HG03571 (cell line): ENCODE data around the gene HOXB6.

Experiments
- ATAC-seq: cut with Tn5 transposase; IDR thresholded peaks from one replicate; pipeline ENCODE4 v1.9.1; 2021; ENCODE audit not compliant: unreplicated experiment

HOXB6 gene

DNA sequence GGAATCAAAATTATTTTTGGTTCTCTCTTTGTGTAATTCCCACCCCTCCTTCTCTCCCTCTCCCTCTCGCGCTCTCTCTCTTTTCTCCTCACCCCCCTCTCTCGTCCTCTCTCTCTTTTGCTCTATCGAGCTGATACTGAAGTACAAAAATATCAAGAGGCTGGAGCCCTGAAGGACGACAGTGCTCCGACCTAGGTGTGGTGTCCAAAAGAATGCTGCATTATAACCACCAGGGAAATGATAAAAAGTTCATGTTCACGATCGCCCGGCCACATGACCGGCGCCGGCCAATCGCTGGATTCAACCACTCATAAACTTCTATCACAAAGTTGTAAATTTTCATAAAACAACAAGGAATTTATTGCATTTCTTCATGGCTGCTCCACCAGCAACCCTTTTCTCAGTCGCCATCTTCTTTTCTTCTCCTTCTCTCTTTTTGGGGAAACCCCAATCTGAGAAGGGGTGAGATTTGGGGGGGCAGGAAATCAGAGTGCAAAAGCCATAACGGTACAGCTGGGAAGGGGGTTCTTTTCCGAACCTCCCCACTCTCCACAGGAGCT lies at the start of gene HOXB6:
HOXB6 (minus strand) TSS at position 217 of the 560 bp plus-strand sequence. CDS start 6,836 bp downstream, outside the sequence.
- no peak for ATAC-seq

DNA sequence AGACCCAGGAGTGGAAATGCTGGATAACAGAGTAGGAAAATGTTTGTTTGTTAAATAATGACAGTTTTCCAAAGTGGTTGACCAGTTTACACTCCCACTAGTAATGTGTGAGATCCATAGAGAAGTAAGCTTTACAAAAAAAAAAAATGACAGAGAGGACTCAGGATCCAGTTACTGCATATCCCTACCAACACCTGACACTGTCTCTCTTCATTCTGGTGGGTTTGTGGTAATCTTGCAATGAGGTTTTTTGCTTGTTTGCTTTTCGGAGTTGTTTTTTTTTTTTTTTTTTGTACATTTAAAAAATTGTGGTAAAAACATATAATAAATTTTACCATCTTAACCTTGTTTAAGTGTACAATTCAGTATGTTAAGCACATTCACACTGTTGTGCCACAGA lies 45.0 kb upstream of the HOXB6 start:
- ATAC-seq: no peak

DNA sequence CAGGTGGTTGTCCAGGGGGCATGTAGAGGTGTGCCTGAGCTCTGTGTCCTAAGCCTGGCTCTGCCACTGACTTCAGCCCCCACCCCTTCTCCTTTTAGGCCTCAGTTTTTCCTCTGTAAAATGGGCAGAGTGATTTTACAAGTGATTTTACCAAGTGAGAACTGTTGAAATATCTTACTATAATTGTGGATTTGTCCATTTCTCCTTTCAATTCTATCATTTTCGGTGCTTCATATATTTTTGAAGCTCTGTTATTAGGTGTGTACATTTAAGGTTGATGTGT lies 43.1 kb upstream of the HOXB6 start:
- no peak for ATAC-seq

DNA sequence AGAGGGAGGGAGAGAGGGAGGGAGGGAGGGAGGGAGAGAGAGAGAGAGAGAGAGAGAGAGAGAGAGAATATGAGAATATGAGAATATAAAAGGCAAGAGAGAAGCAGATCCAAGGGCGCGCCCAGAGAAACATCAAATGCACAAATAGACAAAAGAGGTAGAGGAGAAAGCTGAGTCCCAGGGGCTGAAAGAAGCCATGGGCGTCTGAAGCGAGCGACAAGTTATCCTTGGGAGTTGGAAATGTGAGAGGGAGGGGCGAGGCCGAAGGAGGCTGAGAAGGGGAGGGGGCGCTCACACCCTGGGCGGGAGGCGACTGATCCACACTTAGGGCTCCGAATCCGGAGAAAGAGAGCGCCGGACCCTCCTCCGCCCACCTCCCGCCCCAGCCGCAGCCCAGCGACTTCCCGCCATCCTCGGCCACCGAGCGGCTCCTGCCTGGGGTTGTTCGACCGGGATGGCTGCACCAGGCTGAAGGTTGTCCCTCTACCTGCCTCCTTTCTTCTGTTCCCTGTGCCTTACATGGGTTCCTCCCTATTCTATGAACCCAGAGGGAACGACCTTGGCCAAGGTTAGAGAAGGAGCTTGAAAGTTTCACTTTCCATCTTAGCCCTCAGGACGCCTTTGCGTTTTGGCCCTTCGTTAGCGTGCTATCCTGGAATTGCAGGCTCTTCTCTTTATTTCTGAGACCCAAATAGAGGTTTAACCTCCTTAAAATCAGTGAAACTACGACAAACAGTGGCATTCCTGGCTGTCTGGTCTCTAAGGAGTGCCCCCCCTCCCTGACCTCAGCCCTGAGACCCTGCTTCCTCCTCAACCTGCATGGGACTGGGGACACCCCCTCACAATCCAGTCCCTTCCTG lies 42.5 kb upstream of the HOXB6 start:
- ATAC-seq: no peak

DNA sequence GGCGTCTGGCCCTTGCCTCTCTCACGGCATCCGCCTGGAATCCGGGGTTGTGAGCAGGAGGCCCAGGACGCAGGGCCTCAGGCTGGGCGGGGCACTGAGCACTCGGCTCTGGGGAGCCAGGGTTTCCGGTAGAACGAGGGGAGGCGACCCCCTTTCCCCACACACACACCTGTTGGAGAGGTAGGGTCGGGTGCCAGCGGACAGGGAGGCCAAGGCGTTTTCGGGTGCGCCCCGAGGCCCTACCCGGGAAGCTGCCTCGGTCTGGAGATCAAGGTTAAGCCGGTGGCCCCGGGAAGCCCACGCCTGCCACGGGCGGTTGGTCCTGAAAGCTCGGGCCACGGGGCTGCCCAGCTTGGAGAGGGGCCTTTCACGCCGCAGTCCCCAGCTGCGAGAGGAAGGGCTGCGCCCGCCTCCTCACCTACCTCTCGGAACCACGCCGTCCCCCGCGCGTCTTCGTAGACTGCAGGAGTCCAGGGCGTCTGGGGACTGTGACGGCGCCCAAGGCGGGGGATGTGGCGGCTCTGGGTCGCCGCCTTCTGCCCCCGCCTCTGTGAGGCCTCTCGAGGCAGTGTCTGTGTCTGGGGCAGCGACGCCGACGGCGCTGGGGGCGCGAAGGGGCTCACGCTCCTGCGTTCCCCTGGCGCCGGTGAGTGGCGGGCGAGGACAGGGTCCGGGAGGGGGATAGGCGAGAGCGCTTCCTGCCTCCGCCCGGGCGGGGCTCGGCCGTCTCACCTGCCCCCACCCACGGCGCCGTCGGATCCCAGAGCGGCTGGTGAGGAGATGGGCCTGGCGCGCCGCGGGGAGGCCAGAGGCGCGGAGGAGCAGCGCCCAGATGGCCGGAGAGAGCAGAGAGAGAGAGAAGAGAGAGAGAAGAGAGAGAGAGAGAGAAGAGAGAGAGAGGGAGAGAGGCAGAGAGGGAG lies 41.7 kb upstream of the HOXB6 start:
- ATAC-seq: no peak

DNA sequence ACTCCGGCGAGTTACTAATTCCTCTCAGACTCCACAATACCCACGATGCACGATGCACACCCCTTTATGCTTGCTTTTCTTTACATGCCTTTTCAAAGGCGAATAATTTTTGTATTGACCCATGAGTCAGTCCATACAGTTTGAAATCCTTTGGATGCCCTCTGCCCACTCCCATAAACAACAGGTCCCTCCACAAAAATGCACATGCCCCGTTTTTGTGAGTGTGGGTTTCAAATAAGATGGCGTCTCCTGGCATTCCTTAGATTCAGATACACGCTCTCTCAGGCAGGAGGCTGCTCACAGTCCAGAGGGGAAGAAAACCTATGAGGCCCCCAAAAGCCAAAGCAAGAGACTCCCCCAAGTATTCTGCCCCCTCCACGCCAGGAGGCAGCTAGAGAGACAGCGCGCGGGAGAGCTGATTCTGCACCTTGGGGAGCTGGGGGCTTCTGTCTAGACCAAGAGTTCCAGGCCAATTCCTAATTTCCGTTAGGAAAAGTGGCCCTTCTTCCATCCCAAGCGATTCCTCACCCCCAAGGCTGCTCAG lies 40.9 kb upstream of the HOXB6 start:
- no peak for ATAC-seq

DNA sequence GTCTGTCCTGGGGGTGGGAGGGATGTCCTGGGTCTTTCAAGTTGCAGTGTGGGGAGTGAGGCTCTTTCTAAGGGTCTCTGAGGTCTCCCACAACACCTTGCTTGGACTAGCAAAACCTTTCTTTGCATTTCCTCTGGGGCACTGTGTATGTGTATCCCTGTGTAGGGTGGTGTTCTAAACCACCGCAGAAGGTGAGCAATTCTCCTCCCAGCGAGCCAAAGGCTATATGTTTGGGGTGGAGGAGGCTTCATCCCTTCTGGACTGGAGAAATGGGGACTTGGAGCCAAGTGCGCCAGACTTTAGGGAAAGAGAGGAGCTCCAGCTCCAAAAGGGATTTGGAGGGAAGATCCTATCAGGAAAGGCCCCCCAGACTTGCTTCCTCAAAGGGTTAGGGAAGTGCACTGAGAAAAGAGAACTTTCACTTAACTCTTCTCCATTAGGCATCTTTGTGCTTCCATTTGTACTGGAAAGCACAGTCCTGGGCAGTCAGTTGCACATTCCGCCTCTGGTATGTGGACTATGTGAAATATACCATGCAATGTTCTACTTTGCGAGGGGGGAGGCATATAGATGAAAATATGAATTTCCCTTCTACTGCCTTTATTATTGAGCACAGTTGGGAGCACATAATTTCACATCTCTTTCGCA lies 40.2 kb upstream of the HOXB6 start:
- no peak for ATAC-seq

DNA sequence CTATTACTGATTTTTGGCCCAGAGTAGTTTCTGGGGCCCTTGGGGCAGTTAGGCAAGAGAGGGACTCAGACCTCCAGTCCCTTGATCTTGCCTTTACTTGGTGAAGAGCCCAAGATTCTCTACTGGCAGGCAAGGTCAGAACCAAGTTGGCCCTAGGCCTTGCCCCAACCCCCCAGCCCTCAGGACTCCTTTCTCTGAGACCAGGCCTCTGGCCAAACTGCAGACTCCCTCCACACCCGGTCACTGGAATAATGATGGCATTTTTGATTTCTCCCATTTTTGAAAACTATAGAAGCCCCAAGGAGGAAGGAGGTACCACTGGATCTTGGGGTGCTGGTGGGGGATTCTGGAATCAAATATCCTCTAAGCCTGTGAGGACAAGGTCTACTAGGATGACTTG lies 39.4 kb upstream of the HOXB6 start:
- no peak for ATAC-seq

DNA sequence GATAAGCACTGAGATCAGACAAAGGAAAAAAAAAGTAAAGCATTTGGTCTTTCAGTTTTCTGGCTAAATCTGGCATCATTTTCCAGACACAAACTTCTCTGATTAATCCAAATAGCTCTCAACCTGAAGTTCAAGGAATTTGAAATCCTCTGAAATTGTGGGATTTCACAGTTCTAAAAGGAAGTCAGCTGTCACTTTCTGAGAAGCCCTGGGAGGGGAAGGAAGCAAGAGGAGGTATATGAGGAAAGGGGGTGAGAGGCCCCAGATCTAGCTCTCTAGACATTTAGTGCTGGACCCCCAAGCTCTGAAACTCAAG lies 38.9 kb upstream of the HOXB6 start:
- no peak for ATAC-seq

DNA sequence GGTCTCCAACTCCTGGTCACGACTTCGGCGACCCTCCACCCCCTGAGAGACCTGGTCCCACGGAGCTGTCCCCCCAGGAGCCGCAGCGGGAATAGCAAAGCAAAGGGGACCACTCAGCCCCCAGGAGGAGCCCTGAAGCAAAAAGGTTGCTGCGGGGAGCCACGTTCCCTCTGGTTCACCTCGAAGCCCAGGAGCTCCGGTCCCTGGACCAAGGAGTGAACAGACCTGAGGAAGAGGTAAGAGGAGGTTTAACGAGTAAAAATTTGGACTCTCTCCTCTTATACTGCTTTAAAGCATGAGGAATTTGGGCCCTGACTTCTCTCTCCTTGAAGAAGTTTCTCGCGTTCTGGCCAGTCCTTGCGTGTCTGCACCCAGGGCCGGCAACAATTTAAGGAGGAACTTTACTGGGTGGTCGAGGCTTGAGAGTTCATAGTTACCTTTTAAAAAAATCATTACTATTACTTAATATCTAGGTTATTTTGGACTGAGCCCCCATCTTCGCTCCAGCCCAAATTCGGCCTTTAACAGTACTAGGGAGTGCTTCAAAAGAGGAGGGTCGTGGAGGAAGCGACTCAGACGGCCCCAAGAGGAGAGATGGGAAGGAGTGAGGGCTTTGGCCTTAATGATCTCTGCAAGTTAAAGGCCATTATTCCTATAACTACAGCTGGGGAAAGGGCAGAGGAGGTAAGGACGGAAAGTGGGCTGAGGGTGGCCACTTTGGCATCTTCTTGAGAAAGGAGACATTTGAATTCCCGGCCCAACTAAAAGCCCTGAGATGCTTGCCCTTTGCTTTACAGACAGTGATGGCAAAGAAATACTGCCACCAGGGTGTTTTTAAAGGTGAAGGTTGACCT lies 38.3 kb upstream of the HOXB6 start:
- no peak for ATAC-seq

DNA sequence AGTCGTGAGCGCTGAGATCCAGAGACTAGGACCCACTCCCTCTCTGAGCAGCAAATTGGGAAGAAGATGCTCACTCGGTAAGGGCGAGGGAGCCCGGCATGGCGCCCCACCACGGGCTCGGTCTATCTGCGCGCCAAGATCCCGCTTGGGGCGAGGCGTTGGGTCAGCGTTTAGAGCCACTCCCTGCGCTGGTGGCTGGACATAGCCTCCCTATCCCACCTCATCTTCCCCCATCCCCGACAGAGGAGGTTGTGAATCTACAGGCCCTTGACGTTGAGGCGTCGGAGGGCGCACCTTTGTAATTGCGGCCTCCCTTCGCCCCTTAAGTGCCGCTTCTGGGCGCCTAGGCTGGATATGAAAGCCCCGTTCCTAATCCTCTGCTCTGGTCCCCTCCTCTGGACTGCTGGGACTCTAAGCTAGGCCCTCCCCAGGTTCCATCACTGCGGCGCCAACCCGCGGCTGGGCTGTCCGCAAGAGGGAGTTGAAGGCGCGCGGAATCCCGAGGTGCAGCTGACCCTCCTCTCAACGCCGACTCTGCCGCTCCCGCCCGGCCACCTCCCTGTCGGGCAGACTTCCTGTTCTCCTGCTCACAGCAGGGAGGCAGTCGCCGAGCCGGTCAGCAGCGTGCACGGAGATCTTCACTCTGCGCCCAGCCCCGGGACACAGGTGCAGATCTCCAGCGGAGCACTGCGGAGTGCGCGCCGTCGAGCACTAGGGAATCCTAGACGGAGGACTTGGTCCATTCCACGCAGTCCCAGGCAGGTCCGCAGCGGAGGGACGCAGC lies 37.5 kb upstream of the HOXB6 start:
- ATAC-seq: no peak

DNA sequence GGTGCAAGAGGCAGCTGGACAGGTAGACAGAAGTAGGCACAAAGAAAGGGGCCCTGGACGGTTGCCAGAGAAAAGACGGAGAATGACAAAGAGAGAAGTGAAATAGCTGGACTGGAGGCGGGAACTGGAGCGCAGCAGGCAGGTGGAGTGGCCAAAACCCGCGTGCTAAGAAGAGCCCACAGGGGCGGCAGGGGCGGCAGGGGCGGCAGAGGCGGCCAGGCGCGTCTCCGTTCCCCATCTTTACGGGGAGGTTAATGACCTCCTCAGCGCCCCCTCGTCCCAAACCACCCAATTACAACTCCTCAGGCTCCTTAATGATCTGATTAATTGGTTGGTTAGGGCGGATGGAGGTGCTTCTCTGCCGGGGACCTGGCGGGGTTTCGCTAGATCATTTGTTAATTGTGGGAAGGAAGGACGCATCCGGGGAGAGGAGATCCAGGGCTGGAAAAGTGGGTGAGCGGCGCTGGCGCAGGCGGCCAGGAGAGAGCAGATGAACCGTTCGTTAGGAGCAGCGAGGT lies 36.8 kb upstream of the HOXB6 start:
- ATAC-seq: no peak

DNA sequence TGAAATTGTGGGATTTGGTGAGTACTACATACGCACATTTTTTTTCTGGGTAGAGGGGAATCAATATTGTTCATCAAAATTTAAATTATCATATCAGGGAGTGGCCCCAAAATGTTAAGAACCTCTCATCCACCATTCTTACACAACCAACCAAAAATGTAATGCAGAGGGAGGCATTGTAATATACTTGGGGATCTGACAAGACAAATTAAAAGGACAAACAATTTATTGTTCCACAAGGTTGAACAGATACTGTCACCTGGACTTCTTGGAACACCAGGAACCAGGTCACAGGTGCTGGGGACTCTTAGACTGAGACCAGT lies 36.0 kb upstream of the HOXB6 start:
- ATAC-seq: no peak

DNA sequence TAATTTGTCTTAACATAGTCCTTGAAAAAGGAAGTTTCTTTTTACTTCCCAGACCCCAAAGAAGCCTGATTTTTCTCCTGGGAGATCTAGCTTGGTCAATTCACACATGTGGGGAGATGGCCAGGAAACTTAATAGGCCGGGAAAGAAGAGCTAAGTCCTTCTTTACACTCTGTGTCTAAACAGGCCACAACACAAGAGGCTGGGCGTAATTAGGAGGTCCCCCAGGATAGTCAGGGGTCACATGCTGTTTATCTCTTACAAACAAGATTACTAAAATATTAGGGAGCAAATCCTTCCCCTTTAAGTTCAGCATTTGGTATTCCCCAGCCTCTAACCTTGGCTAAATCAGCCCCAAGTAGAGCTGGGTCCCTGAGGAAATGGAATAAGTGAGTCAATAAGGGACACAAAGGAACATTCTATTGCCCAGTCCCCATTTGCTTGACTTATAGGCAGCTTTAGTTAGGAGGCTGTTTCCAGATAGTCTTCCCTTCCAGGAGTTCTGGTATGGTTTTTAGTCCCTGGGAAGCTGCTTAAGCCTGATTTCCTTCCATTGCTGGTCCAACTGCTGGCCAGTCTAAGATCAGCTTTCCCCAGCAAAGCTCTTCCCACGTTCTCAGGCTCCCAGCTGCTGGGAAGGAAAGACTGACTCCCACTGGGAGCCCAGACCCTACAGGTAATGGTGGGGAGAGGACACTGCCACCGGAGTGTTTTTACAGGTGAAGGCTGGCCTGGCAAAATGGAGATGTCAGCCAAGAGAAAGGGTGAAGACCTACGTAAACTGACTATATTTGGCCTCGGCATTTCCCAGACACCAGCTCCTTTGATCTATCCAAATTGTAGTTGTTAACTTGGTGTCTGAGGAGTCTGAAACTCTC lies 35.4 kb upstream of the HOXB6 start:
- ATAC-seq: no peak

DNA sequence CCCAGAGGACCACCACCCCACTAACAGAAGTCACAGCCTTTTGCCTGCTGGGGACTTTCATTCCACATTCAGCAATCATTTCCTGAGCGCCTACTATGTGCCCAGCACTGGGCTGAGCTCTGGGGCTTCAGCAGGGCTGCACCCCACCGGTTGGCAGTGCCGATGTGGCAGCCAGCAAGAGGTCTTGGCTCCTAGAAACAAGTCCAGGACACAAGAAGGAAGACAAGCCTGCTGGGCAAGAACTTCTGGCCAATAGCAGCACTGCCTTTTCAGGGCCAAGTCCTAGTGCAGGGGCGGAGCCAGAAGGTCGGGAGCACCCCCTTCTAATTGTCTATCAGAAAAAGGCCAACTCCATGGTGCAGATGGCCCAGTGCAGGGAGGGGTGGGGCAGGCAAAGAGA lies 34.4 kb upstream of the HOXB6 start:
- ATAC-seq: no peak

DNA sequence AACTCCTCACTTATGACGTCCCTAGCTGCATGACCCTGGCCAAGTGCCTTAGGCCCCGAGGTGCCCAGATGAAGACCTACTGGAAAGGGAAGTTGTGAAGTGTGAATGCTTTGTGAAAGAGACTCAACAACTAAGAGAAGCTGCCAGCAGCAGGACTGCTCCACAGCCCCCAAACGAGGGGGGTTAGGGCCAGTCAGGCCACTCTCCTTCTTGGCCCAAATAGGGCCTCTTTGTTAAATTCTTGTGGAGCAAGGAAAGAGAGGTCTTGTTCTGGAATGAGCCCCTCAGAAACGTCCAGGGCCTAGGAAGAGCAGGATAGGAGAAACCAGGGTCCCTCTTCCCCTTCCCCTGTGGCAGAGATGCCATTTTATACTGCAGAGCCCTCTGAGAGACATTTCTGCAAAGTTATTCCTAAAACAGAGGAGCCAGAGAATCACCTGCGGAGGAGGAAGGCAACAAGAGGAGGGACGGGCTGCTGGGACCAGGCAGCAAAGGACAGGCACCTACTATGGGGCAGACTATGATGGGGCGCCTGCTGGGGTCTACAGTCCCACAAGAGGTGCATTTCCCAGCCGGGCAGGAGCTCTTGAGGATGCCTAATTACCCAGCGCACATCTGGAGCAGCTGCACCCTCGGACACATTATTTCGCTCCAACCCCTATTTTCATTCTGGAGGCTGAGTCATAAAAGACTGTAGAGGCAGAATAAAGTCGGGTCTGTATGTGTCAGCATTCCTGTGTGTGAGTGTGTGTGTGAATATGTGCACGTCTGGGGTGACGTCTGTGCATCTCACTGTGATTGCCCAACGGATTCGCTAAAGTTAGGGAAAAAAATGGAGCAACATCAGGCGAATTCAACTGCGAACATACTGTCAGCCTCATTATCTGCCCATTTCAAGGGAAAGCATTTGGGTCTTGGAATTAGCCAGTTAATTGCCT lies 32.8 kb upstream of the HOXB6 start:
- ATAC-seq: no peak

DNA sequence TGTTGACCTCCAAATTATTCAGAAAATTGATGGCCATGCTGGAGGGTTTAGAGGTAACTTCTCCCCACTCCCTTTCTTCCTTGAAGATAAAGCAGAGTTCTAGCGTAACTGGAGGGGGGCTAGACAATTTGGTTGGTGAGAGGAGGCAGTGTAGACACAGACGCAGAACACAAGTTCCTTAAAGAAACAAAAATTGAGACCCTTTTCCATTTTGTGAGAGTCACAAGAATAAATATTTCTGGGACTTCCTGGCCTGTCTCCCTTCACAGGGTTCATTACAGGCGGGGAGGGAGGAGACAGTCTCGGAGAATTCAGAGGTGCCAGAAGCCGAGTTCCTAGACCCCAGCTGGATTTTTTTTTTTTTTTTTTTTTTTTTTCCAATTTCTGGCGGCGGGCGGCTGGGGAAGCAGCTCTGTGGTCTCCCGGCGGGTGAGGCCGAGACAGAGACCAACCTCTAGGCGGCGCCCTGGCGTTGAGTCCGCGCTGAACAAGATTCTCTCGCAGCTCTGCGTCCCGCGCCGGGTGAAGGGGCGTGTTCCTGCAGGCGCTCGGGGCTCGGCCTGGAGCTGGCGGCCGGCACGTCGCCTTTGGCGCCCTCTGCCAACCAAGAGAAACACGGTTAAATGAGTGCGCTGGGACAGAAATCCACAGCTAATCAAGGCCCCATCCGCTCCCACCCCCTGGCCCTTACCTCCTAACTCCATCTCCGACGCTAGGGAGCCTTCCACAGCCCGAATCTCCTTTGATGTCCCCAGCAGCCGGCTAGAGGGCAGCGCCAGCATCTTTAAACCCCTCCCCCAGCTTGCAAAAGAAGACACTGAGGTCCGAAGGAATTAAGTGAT lies 31.6 kb upstream of the HOXB6 start:
- ATAC-seq: no peak
